ENCODE data around the gene ANXA10. TPM values are rescaled to one million over a fixed set of nuclear protein-coding genes. Genes with fewer than 3 reads are reported as not detected.

ANXA10 gene
- total and polyA plus RNA-seq, 2 experiments from 2014 or later, result not detected

DNA sequence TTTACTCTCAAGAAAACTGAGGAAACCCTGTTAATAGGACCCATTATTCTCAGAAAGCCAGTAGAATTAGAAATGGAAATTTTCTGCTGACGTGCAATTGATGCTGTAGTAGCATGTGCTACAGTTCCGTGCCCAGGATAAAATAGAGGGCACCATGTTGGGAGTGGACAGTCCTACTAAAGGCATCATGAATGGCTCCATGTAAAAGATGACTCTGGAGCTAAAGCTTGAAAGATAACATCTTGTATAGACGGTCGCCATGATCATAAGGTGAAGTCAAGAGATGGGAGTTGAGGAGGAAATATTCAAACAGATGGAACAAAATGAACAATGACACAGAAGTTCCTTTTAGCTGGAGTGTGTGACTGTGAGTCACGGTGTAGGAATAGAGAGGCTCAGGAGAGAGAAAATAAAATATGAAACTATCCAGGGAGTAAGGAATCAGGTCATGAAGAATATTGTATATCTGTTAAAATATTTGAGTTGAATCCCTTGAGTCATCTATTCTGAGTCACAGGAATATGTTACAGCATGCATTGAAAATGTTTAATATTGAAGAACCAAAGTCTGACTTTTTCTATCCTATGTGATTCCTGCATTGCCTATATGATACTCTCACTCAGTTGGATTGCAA lies 31.8 kb downstream of the ANXA10 start (continued):
- TF ChIP-seq ZNF331 (CRISPR knock-in tag; IDR thresholded peaks at IDR 0.05; ENCODE audit: low read depth), result no peak
- TF ChIP-seq ZNF114 (CRISPR knock-in tag; IDR thresholded peaks at IDR 0.05), result no peak
- TF ChIP-seq EZH2 (IDR thresholded peaks at IDR 0.05; ENCODE audit: low read depth, unreplicated experiment), result no peak
- no peak for TF ChIP-seq CTCF (conservative IDR thresholded peaks at IDR 0.05; ENCODE audit: low read depth in 2 of 2)
- no peak for TF ChIP-seq JUNB (IDR thresholded peaks at IDR 0.05; ENCODE audit: unreplicated experiment)
- TF ChIP-seq STAT1 (IDR thresholded peaks at IDR 0.05; ENCODE audit: unreplicated experiment), result no peak

GRCh38 chr4:168126952-168127351 lies 34.6 kb downstream of the ANXA10 start:
- no peaks in the 10 kb centered on the region for H3K79me2 ChIP-seq (replicated peaks; ENCODE audit: insufficient read depth)
- Mint-ChIP-seq H3K4me1 (peaks cover 5% of the 10 kb centered on the region; the same call in 2 of the 3 replicates), H3K27ac (no peak overlapping the region), H3K9me3 (no peaks in the 10 kb centered on the region), H3K36me3 (ENCODE audit: low read depth) (no peaks in the 10 kb centered on the region), H3K4me3 (no peak overlapping the region), H3K27me3 (ENCODE audit: insufficient read depth, low read depth, poor library complexity) (no peaks in the 10 kb centered on the region)
- no peaks in the 10 kb centered on the region for H3K36me3 ChIP-seq (ENCODE audit: insufficient read depth)
- no peak overlapping the region for H3K4me3 ChIP-seq
- no peaks in the 10 kb centered on the region for H3K9me2 ChIP-seq (ENCODE audit: insufficient read depth)
- no peak overlapping the region for H3K27ac ChIP-seq (ENCODE audit: low read depth)
- no peaks in the 10 kb centered on the region for H3K27me3 ChIP-seq (ENCODE audit: insufficient read depth)
- DNase-seq (ENCODE audit: low spot score) (no peak), ATAC-seq (no peak)
- H3F3A ChIP-seq (replicated peaks; ENCODE audit: low read depth), result no peaks in the 10 kb centered on the region
- H2AFZ ChIP-seq, result no peak overlapping the region
- H3K4me1 ChIP-seq (ENCODE audit: insufficient read depth), result no peaks in the 10 kb centered on the region
- no peak overlapping the region for H3K4me2 ChIP-seq
- no peaks in the 10 kb centered on the region for H4K20me1 ChIP-seq (replicated peaks; ENCODE audit: insufficient read depth)
- no peak for TF ChIP-seq REST (IDR thresholded peaks at IDR 0.05; ENCODE audit: unreplicated experiment)
- TF ChIP-seq EZH2 (IDR thresholded peaks at IDR 0.05; ENCODE audit: low read depth, unreplicated experiment), result no peak
- TF ChIP-seq ZNF331 (CRISPR knock-in tag; IDR thresholded peaks at IDR 0.05; ENCODE audit: low read depth), result no peak
- TF ChIP-seq EZH2phosphoT487 (IDR thresholded peaks at IDR 0.05; ENCODE audit: unreplicated experiment), result no peak
- TF ChIP-seq ZNF462 (CRISPR knock-in tag; IDR thresholded peaks at IDR 0.05), result no peak
- no peak for TF ChIP-seq JUNB (IDR thresholded peaks at IDR 0.05; ENCODE audit: unreplicated experiment)
- TF ChIP-seq POLR2AphosphoS5 (IDR thresholded peaks at IDR 0.05; ENCODE audit: low read depth), result no peak
- TF ChIP-seq NANOG (IDR thresholded peaks at IDR 0.05; ENCODE audit: borderline replicate concordance), result no peak
- TF ChIP-seq CREB1 (CRISPR knock-in tag; IDR thresholded peaks at IDR 0.05; ENCODE audit: low read depth), result no peak
- TF ChIP-seq STAT1 (IDR thresholded peaks at IDR 0.05; ENCODE audit: unreplicated experiment), result no peak

All from GM23338 (cell line).